ENCODE measurements around the gene CALML3.
"Not testable (repeated sequence)": the region's sequence is repeated elsewhere in the genome, so short reads cannot be mapped to it uniquely, and the experiment has no call there.

Gene CALML3

GRCh38 chr10:5524641-5525560 is at the start of gene CALML3:
Gene CALML3 (plus strand): TSS chr10:5524961. CDS start chr10:5525086, 125 bp downstream.
- no peak for DNase-seq

GRCh38 chr10:5475088-5475487 is 49.7 kb upstream of the CALML3 start:
- not testable (repeated sequence) for DNase-seq

- not testable (repeated sequence) for DNase-seq
Measured at GRCh38 chr10:5475974-5476807, 48.6 kb upstream of the CALML3 start.

- no peak for DNase-seq
Measured at GRCh38 chr10:5476918-5477525, 47.7 kb upstream of the CALML3 start.

- DNase-seq, result no peak
Measured at GRCh38 chr10:5477948-5478693, 46.6 kb upstream of the CALML3 start.

GRCh38 chr10:5478694-5479305 is 46.0 kb upstream of the CALML3 start:
- no peak for DNase-seq

- no peak for DNase-seq
Measured at GRCh38 chr10:5479481-5480161, 45.1 kb upstream of the CALML3 start.

GRCh38 chr10:5480162-5480941 is 44.4 kb upstream of the CALML3 start:
- DNase-seq, result no peak

GRCh38 chr10:5481121-5481520 is 43.6 kb upstream of the CALML3 start:
- DNase-seq, result no peak

- no peak for DNase-seq
Measured at GRCh38 chr10:5482016-5482415, 42.7 kb upstream of the CALML3 start.

GRCh38 chr10:5484205-5484604 is 40.6 kb upstream of the CALML3 start:
- DNase-seq, result no peak

GRCh38 chr10:5485290-5485689 is 39.5 kb upstream of the CALML3 start:
- DNase-seq, result no peak

GRCh38 chr10:5485948-5486852 is 38.6 kb upstream of the CALML3 start:
- no peak for DNase-seq

GRCh38 chr10:5486853-5487235 is 37.9 kb upstream of the CALML3 start:
- no peak for DNase-seq

- DNase-seq, result no peak
Measured at GRCh38 chr10:5488272-5489161, 36.2 kb upstream of the CALML3 start.

GRCh38 chr10:5490032-5490431 is 34.7 kb upstream of the CALML3 start:
- no peak for DNase-seq

GRCh38 chr10:5490698-5491464 is 33.9 kb upstream of the CALML3 start:
- DNase-seq, result no peak

- DNase-seq, result no peak
Measured at GRCh38 chr10:5491477-5491876, 33.3 kb upstream of the CALML3 start.
